CD4-positive, alpha-beta T cell treated with Interleukin-2 at 100 ng/mL for 4 hours (primary cell): ENCODE measurements around the gene PPP1R37.

Experiments used
- DNase-seq: peaks from one replicate; pipeline ENCODE4 v3.0.0-alpha.2; 2020; ENCODE audit warnings: low spot score

Gene PPP1R37

GRCh38 chr19:45070861-45071544 is 22.0 kb upstream of the PPP1R37 start:
- DNase-seq = no peak

GRCh38 chr19:45071545-45071938 is 21.4 kb upstream of the PPP1R37 start:
- DNase-seq = no peak

GRCh38 chr19:45071969-45072790 is 20.8 kb upstream of the PPP1R37 start:
- no peak for DNase-seq

GRCh38 chr19:45074744-45075300 is 18.2 kb upstream of the PPP1R37 start:
- no peak for DNase-seq

- peak; percentile 35 for DNase-seq
Observed at GRCh38 chr19:45075301-45076028, 17.5 kb upstream of the PPP1R37 start.

GRCh38 chr19:45076029-45076850 is 16.7 kb upstream of the PPP1R37 start, which contains the start of gene ZNF296:
ZNF296 (minus strand) TSS chr19:45076478; CDS start chr19:45076373, 105 bp downstream.
- peak; percentile 79 for DNase-seq

- DNase-seq = peak; percentile 22
Observed at GRCh38 chr19:45076851-45077730, 15.9 kb upstream of the PPP1R37 start.

GRCh38 chr19:45078390-45079062 is 14.5 kb upstream of the PPP1R37 start:
- no peak for DNase-seq

GRCh38 chr19:45079063-45079910 is 13.7 kb upstream of the PPP1R37 start, which contains the start of gene GEMIN7:
GEMIN7 (plus strand) TSS chr19:45079260; CDS start chr19:45090115, 10,855 bp downstream.
- DNase-seq = peak; percentile 75

- DNase-seq = no peak
Observed at GRCh38 chr19:45079911-45080370, 13.0 kb upstream of the PPP1R37 start.

GRCh38 chr19:45082170-45082569 is 10.8 kb upstream of the PPP1R37 start:
- no peak for DNase-seq

GRCh38 chr19:45086480-45086879 is 6.5 kb upstream of the PPP1R37 start:
- DNase-seq = no peak

- peak; percentile 83 for DNase-seq
Observed at GRCh38 chr19:45087531-45087930, 5.4 kb upstream of the PPP1R37 start.

GRCh38 chr19:45090034-45090433 is 2.9 kb upstream of the PPP1R37 start:
- no peak for DNase-seq

- DNase-seq = no peak
Observed at GRCh38 chr19:45090606-45091005, 2.4 kb upstream of the PPP1R37 start.

GRCh38 chr19:45091031-45091923 is 1.7 kb upstream of the PPP1R37 start:
- peak; percentile 98 for DNase-seq

- DNase-seq = no peak
Observed at GRCh38 chr19:45094137-45094536, 1.2 kb downstream of the PPP1R37 start.

- no peak for DNase-seq
Observed at GRCh38 chr19:45094707-45095106, 1.7 kb downstream of the PPP1R37 start.
